ENCODE measurements around the gene CAVIN4. TPM values are rescaled to one million over a fixed set of nuclear protein-coding genes. Genes with fewer than 3 reads are reported as not detected.

CAVIN4 gene
- polyA plus RNA-seq, 1 donor: 255 TPM

GRCh38 chr9:100591139-100591538, 13.3 kb downstream of the CAVIN4 start:
- no peak for DNase-seq

- no peak for DNase-seq
These were observed 13.9 kb downstream of the CAVIN4 start for GRCh38 chr9:100591639-100592412.

GRCh38 chr9:100595391-100596199, 17.7 kb downstream of the CAVIN4 start:
- DNase-seq: peak; percentile 69

- DNase-seq: no peak
These were observed 19.4 kb downstream of the CAVIN4 start for GRCh38 chr9:100597236-100597635.

- peak; percentile 82 for DNase-seq
These were observed 20.8 kb downstream of the CAVIN4 start for GRCh38 chr9:100598641-100599145.

GRCh38 chr9:100600521-100601079, 22.7 kb downstream of the CAVIN4 start:
- no peak for DNase-seq

GRCh38 chr9:100601216-100601615, 23.3 kb downstream of the CAVIN4 start:
- DNase-seq: no peak

GRCh38 chr9:100602342-100602801, 24.5 kb downstream of the CAVIN4 start:
- DNase-seq: peak; percentile 30

GRCh38 chr9:100605405-100605804, 27.5 kb downstream of the CAVIN4 start:
- no peak for DNase-seq

- no peak for DNase-seq
These were observed 41.3 kb downstream of the CAVIN4 start for GRCh38 chr9:100619194-100619593.

- no peak for DNase-seq
These were observed 41.8 kb downstream of the CAVIN4 start for GRCh38 chr9:100619665-100620064.

GRCh38 chr9:100623969-100624368, 46.1 kb downstream of the CAVIN4 start:
- no peak for DNase-seq

GRCh38 chr9:100626949-100627348, 49.1 kb downstream of the CAVIN4 start:
- DNase-seq: no peak

GRCh38 chr9:100637787-100638186, 59.9 kb downstream of the CAVIN4 start:
- no peak for DNase-seq

Other genes starting within 250 kb of the CAVIN4 start
- gene TEX10, start 225.1 kb upstream of the CAVIN4 start, polyA plus RNA-seq (ENCODE audit: insufficient read length): 22.2 TPM
- 17.4 TPM for gene MSANTD3, start 150.9 kb upstream of the CAVIN4 start, polyA plus RNA-seq (ENCODE audit: insufficient read length)
- 2.7 TPM for gene TMEFF1, start 104.9 kb upstream of the CAVIN4 start, polyA plus RNA-seq (ENCODE audit: insufficient read length)

Data from hindlimb muscle (tissue), 1 donor.